ENCODE results near the gene SFXN5. TPM values are rescaled to one million over a fixed set of nuclear protein-coding genes. Genes with fewer than 3 reads are reported as not detected.
A peak's percentile ranks its signal among the peaks of the same experiment; 100 is the strongest.

SFXN5 gene
- polyA plus RNA-seq, 2 of the 4 experiments (the other 2 are of a cell fraction), result 16.7 to 19.6 TPM

DNA sequence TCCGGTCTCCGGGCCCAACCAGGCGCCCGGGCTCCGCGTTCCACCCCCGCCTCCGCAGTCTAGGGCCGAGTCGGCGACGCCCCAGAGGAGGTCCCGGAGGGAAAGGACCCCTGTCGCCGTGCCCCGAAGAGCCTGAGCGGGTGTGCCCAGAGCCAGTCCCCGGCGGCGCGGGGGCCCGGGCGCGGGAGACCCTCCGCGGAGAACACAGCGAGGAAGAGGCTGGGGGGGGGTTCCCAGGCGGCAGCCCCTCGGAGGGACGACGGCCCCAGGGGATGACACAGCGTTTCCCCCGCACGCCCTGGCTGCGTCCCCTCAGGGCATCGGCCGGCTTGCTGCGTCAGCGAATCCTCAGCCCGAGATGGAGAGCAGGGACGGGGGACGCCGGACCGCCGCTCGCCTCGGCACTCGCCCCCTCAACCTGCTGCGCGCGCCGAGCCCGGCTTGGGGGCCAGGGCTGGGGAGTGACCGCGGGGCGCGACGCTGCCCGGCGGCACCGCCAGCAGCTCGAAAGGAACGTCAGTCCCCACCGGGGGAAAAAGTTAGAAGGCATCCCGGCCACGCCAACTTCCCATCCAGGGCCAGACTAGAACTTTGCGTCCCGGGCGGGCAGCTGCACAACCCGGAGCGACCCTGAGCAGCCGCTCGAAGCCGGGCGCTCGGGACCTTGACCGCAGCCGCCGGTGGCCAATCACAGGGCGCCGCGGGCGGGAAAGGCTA is 711 bp downstream of the SFXN5 start:
- H3K4me2 ChIP-seq, result peak overlapping the region; percentile 96
- ATAC-seq (peak; percentile 31 to 56), DNase-seq (ENCODE audit: low read depth in 1 of 2, low spot score in 1 of 2) (peak in 1 of 2 experiments; percentile 18), FAIRE-seq (no peak)
- H3K4me1 ChIP-seq, result peaks cover 29% of the 10 kb centered on the region
- H3K27ac ChIP-seq, result peak overlapping the region; percentile 87 to 93
- POLR2A ChIA-PET, result interaction anchor here (0.9 to 1.6 kb wide), 5 partner anchors 9 to 163 kb away, joined by 3 to 11 read pairs (median 6); partner anchors contain the start of genes CCT7 and RAB11FIP5
- TF ChIP-seq RFX5 (IDR thresholded peaks at IDR 0.05) (no peak), ELK1 (IDR thresholded peaks at IDR 0.05; ENCODE audit: low read depth, low read length) (no peak), E2F6 (IDR thresholded peaks at IDR 0.05; ENCODE audit: borderline replicate concordance, low read depth) (peak; percentile 87), NR3C1 (IDR thresholded peaks at IDR 0.05) (no peak), FOXS1 (CRISPR knock-in tag; IDR thresholded peaks at IDR 0.05) (no peak), ZNF302 (CRISPR knock-in tag; IDR thresholded peaks at IDR 0.05) (no peak), CHD2 (IDR thresholded peaks at IDR 0.05; ENCODE audit: low read length, partially characterized antibody) (no peak), CEBPB (IDR thresholded peaks at IDR 0.05) (no peak), FOSL2 (IDR thresholded peaks at IDR 0.05) (no peak), FOSL2 (CRISPR knock-in tag; IDR thresholded peaks at IDR 0.05) (no peak), NFE2L2 (conservative IDR thresholded peaks at IDR 0.05; ENCODE audit: low read length) (peak; percentile 24; the same call in 1 of the 2 replicates), REST (IDR thresholded peaks at IDR 0.05) (no peak), ZSCAN20 (CRISPR knock-in tag; IDR thresholded peaks at IDR 0.05) (no peak), MAFK (IDR thresholded peaks at IDR 0.05; ENCODE audit: partially characterized antibody) (peak; percentile 98), EHMT2 (IDR thresholded peaks at IDR 0.05; ENCODE audit: low read depth) (no peak), POLR2A (IDR thresholded peaks at IDR 0.05; ENCODE audit: low read length) (peak; percentile 48), HDAC2 (IDR thresholded peaks at IDR 0.05) (no peak), SMC3 (IDR thresholded peaks at IDR 0.05) (0 out of 3 replicates have a peak, but pooled peaks have one; percentile 7), PHF8 (IDR thresholded peaks at IDR 0.05; ENCODE audit: borderline replicate concordance, low read depth) (no peak; the same call in 1 of the 2 replicates)
- TF ChIP-seq, protein P1, sequence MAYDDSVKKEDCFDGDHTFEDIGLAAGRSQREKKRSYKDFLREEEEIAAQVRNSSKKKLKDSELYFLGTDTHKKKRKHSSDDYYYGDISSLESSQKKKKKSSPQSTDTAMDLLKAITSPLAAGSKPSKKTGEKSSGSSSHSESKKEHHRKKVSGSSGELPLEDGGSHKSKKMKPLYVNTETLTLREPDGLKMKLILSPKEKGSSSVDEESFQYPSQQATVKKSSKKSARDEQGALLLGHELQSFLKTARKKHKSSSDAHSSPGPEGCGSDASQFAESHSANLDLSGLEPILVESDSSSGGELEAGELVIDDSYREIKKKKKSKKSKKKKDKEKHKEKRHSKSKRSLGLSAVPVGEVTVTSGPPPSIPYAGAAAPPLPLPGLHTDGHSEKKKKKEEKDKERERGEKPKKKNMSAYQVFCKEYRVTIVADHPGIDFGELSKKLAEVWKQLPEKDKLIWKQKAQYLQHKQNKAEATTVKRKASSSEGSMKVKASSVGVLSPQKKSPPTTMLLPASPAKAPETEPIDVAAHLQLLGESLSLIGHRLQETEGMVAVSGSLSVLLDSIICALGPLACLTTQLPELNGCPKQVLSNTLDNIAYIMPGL (CRISPR knock-in tag; IDR thresholded peaks at IDR 0.05; ENCODE audit: borderline replicate concordance), result no peak
- WGBS (ENCODE audit: missing lambda C conversion rate), result 1% methylated on average over 30 of the region's 83 CpGs
- CTCF ChIA-PET, result interaction anchor here (1.0 to 7.5 kb wide), 4 partner anchors 12 to 98 kb away, joined by 3 to 90 read pairs (median 4); no protein-coding TSS in a partner anchor
- peak overlapping the region; percentile 79 for H3K4me3 ChIP-seq
- H3K9me3 ChIP-seq, result no peaks in the 10 kb centered on the region
